HL-60 (cell line): ENCODE measurements around the gene COL4A2.

Experiments used
- DNase-seq, 2 experiments: peaks; one replicate each; pipeline ENCODE4 v3.0.0-alpha.2; 2010 to 2020; ENCODE audit warnings: low read depth in 1 of 2, low spot score in 1 of 2
- H3K27ac ChIP-seq: fragments of 250-450 bp; sonication (Bioruptor Pico); replicated peaks from 2 replicates; pipeline ENCODE4 v1.5.1; 2020; ENCODE audit warnings: mild to moderate bottlenecking, moderate library complexity
- H3K27me3 ChIP-seq: fragments of 250-450 bp; sonication (Bioruptor Pico); 2 replicates; pipeline ENCODE4 v1.5.1; 2021; ENCODE audit warnings: mild to moderate bottlenecking, moderate library complexity; ENCODE audit not compliant: insufficient read depth, poor library complexity, severe bottlenecking
- H3K4me3 ChIP-seq: replicated peaks from 2 replicates; pipeline ENCODE4 v1.5.1; 2011; ENCODE audit warnings: mild to moderate bottlenecking, control low read depth, low read length; ENCODE audit not compliant: insufficient read depth
- CTCF ChIP-seq: IDR thresholded peaks from one replicate; pipeline ENCODE4 v1.5.1; 2011; ENCODE audit warnings: low read length, control low read depth, inconsistent platforms; ENCODE audit not compliant: insufficient read depth
- GABPA ChIP-seq: IDR thresholded peaks from 2 replicates; pipeline ENCODE4 v1.6.1; 2012; ENCODE audit warnings: low read depth
- POLR2AphosphoS5 ChIP-seq: IDR thresholded peaks from 2 replicates; pipeline ENCODE4 v1.6.1; 2012; ENCODE audit warnings: low read depth
- REST ChIP-seq: IDR thresholded peaks from 2 replicates; pipeline ENCODE4 v1.6.1; 2012; ENCODE audit warnings: low read depth; ENCODE audit not compliant: insufficient replicate concordance
- SPI1 ChIP-seq: IDR thresholded peaks from 2 replicates; pipeline ENCODE4 v1.6.1; 2012; ENCODE audit warnings: low read depth, mild to moderate bottlenecking, borderline replicate concordance

The COL4A2 gene

DNA sequence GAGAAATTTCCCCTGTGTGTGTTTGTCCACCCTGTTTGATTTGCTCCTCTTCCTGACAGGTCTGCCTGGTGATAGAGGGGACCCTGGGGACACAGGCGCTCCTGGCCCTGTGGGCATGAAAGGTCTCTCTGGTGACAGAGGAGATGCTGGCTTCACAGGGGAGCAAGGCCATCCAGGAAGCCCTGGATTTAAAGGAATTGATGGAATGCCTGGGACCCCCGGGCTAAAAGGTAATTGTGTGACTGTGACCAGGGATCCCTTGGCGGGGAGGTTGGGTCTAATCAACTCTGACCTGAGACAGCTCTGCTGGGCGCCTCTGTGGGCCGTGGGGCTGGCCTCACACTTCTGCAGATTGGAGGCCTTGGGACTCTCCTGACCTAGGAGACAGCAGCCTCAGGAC, 173.1 kb downstream of the COL4A2 start:
- no peak overlapping the region for H3K27ac ChIP-seq
- no peak for DNase-seq
- H3K4me3 ChIP-seq, result no peak overlapping the region
- H3K27me3 ChIP-seq, result peaks cover 6% of the 10 kb centered on the region
- TF ChIP-seq CTCF (no peak), SPI1 (no peak), GABPA (no peak), REST (no peak), POLR2AphosphoS5 (no peak)

GRCh38 chr13:110483386-110483968, 176.4 kb downstream of the COL4A2 start:
- no peak for TF ChIP-seq GABPA
- no peak for TF ChIP-seq REST
- TF ChIP-seq CTCF, result no peak
- no peak for TF ChIP-seq POLR2AphosphoS5
- no peak for TF ChIP-seq SPI1
- H3K4me3 ChIP-seq, result no peak overlapping the region
- no peak for DNase-seq
- peaks cover 2% of the 10 kb centered on the region for H3K27me3 ChIP-seq
- no peak overlapping the region for H3K27ac ChIP-seq

- Histone ChIP-seq H3K27me3 (peaks cover 2% of the 10 kb centered on the region), H3K4me3 (no peak overlapping the region), H3K27ac (no peak overlapping the region)
- no peak for TF ChIP-seq REST
- no peak for TF ChIP-seq CTCF
- no peak for TF ChIP-seq GABPA
- no peak for TF ChIP-seq POLR2AphosphoS5
- no peak for DNase-seq
Observed at GRCh38 chr13:110484290-110485048, 177.4 kb downstream of the COL4A2 start.
